K562 treated with DMSO at 1 percent for 12 hours (cell line): Measurements from ENCODE around the gene OR13C8. TPM values are rescaled to one million over a fixed set of nuclear protein-coding genes. Genes with fewer than 3 reads are reported as not detected.

Experiments used
- total RNA-seq: library from RNA; unstranded; fragments of 300-600 nt; gene quantifications from 2 replicates; pipeline ENCODE4 v1.2.3, GENCODE V29; 2022; ENCODE audit not compliant: insufficient read depth

OR13C8 gene
- not detected in 2 replicates for total RNA-seq

DNA sequence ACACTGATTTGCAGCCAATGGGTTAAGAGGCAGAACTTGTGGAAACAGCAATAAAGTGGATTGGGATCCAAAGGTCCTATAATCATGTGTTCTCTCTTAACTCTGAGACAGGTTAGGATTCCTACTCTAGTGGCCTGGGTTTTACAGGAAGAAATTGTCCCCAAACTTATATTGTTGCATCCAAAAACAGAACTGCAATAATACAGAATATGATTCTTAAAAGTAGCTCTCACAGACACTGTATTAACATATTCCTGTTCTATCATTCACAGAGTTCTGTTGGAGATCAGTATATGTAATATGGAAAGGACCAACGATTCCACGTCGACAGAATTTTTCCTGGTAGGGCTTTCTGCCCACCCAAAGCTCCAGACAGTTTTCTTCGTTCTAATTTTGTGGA, at the start of gene OR13C8:
Gene OR13C8 (plus strand): TSS at position 301 of the 400 bp plus-strand sequence. CDS start 0 bp downstream, at position 301.

GRCh38 chr9:104527109-104527508, 41.9 kb upstream of the OR13C8 start, which contains the start of gene OR13C4:
TSS of gene OR13C4 (minus strand) at chr9:104527209. CDS start at chr9:104527209, 0 bp downstream.

DNA sequence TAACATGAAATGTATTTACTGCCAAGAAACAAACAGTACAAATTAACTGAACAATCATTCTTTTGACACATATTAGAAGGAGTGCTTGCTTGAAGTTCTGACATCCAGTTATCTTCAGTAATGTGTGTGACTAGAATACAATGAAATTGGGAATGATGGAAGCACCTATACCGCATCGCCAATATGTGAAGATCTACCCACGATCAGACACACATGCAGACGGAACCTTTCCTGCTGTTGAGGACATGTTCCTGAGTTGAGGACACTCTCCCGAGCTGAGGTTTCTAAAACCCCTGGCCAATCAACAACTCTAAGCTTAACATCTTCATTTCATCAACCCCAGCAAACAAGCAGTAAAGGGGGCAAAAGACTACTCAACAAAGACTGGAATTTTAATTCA, 32.2 kb upstream of the OR13C8 start, which contains the start of gene OR13C3:
Gene OR13C3 (minus strand): TSS at position 101 of the 400 bp plus-strand sequence. CDS start 133 bp downstream, outside the sequence.

GRCh38 chr9:104599313-104599712, 30.3 kb downstream of the OR13C8 start, which contains the start of gene OR13C5:
TSS of gene OR13C5 (minus strand) at chr9:104599413. CDS start at chr9:104599413, 0 bp downstream.

DNA sequence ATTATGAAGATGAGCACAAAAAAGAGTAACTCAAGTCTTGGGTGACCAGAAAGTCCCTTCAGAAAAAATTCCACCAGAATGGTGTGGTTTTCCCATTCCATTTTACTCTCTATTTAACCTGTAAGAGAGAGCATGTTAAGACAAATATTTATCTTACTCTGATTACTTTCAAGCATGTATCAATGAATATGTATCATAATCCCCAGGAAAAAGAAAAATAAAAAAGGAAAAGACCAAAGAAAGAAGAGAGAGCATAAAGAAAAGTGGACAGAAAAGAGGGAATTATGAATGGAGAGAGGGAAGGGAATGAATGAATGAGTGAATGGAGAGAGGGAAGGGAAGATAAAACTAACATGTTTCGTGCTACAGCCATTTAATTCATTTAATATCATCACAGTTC, 36.6 kb downstream of the OR13C8 start, which contains the start of gene OR13C2:
Gene OR13C2 (minus strand): TSS at position 101 of the 400 bp plus-strand sequence. CDS start 0 bp downstream, at position 101.

DNA sequence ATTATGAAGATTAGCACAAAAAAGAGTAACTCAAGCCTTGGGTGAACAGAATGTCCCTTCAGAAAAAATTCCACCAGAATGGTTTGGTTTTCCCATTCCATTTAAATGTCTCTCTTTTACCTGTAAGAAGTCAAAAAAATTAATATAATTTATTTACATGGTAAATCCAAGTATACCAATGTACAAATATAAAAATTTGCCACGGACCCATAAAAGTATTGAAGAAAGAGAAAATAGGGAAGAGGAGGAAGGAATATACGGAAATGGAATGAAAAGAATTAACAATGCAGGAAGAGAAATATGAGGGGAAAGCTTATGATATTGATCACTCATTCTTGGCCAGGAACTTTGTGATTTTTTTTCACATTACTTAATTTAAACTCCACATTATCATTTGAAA, 49.1 kb downstream of the OR13C8 start, which contains the start of gene OR13C9:
Gene OR13C9 (minus strand): TSS at position 101 of the 400 bp plus-strand sequence. CDS start 0 bp downstream, at position 101.

Other genes starting within 250 kb of the OR13C8 start
- not detected in 2 replicates for gene OR13F1, start 64.9 kb upstream of the OR13C8 start, total RNA-seq
- gene OR13C4, start 42.0 kb upstream of the OR13C8 start, total RNA-seq: not detected in 2 replicates
- not detected in 2 replicates for gene OR13C3, start 32.3 kb upstream of the OR13C8 start, total RNA-seq
- not detected in 2 replicates for gene OR13C5, start 30.2 kb downstream of the OR13C8 start, total RNA-seq
- not detected in 2 replicates for gene OR13C2, start 36.5 kb downstream of the OR13C8 start, total RNA-seq
- gene OR13C9, start 49.0 kb downstream of the OR13C8 start, total RNA-seq: not detected in 2 replicates
- not detected in 2 replicates for gene OR13D1, start 125.3 kb downstream of the OR13C8 start, total RNA-seq
- gene NIPSNAP3A, start 178.5 kb downstream of the OR13C8 start, total RNA-seq: 18.5 and 32.6 TPM in 2 replicates
- gene NIPSNAP3B, start 195.0 kb downstream of the OR13C8 start, total RNA-seq: 1.1 and 3.3 TPM in 2 replicates